HT1080 (cell line): ENCODE measurements around the gene GABPB2. TPM values are rescaled to one million over a fixed set of nuclear protein-coding genes. Genes with fewer than 3 reads are reported as not detected.

Source experiments
- DNase-seq: peaks from one replicate; pipeline ENCODE4 v3.0.0-alpha.2; 2015; ENCODE audit warnings: low read depth
- total RNA-seq: library from RNA; depleted of rRNA; stranded (reverse); fragments of >200 nt; shearing (Covaris generic); gene quantifications from 2 replicates; pipeline ENCODE4 v1.2.3, GENCODE V29; 2014

The GABPB2 gene
- total RNA-seq, 1 experiment from 2014 or later: 5.5 TPM

DNA sequence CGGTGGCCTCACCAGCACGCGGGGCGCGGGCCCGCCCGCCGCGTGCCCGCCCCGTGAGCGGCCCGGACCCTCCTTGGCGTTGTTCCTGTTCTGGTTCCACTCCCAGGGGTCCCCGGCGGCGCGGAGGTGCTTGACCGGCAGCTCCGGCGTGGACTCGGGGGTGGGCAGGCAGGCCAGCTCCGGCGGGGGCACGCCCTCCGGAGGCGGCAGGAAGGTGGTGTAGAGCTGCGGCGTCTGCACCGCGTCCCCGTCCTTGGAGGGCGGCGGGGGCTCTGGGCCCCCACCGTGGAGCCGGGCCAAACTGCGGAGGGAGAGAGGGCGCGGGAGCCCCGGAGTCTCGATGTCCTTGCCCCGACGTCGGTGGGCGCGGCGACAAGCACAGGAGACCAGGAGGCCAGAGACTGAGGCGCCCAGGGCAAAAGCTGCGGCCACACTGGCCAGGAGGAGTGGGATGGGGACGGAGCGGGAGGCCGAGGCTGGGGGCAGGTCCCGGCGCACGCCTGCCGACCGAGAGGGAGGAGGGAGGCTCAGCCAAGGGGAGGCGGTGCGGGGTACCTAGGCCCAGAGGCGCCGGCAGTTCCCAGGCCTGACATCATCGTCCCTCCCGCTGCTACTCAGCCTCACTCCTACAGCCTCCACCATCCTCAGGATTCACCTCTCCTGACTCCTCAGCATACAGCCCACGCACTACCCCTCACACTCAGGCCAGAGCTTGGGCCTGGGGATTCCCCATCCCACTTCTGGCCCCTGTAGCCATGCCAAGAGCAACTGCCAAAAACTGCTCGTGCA, 62.7 kb downstream of the GABPB2 start:
- DNase-seq: no peak

DNA sequence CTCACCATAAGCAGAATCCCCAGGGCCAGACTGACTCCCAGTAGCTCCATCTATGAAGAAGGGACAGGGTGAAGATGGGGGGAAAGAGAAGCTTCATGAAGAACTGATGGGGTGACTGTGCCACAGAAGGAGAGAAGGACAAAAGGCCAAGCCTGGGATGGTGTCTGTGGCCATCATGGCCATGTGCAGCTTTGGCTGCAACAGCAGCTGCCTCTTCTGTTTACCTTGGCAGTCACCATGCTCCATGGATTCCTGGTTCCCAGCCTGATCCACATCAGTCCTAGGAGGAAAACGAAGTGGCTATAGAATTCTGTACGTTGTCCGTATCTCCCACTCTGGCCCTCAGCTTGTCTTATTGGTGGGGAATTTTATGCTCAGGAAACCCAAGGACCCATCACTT, 63.8 kb downstream of the GABPB2 start:
- DNase-seq: no peak

DNA sequence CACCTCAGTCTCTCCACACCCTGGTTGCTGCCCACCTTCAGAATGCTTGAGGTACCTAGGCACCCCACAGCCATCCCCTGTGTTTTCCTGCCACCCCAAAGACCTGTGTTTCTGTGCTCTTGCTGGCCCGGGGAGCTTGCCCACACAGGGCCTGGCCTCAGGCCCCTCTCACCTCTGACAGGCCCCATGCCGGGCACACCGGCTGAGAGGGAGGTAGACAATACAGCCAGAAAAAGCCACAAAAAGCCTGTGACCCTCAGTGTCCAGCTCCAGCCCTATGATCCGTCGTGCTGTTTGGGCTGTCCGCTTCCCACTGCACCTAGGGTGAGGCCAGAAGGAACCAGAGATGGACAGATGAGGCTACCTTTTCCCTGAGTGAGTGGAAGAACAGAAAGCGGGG, 64.4 kb downstream of the GABPB2 start:
- DNase-seq: no peak

DNA sequence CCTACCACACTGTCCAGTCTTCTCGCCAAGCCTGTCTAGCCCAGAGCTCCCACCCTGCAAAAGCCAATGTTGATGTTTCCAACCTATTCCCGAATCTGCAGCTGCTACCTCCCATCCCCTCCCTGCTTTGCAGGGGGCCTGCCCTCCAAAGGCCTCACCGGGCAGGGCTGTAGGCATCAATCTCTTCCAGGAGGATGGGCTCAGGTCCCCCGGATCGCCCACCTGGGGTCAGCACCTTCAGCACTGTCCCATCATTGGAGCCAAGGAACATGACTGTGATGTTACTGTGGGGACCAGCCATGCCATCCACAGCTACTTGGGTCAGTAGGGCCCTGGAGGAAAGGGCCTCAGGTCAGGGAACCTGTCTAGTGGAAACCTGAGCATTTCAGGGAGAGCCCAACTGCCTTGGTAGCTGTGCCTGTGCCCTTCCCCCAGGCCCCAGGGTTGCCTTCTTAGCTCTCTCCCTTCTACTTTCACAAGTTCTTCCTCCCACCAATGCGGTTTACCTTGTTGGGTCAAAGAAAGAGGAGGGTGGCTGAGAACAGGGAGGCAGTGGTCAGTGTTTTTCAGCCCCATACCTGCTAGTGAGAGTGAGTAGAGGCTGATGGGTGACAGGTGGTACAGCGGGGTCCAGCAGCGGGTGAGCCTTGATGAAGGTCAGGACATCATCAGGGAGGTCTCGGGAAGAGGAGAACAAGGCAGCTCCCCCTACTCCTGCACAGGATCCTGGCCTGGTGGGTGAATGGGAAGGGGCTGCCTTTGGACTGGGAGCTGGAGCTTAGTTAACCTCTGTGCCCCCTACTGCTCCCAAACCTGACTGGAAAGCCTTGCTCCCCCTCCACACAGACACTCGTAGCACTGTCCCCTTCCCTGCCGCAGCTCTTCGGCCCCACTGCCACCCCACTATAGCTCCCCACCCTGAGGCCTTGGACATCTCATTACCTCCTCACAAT, 65.1 kb downstream of the GABPB2 start:
- no peak for DNase-seq

DNA sequence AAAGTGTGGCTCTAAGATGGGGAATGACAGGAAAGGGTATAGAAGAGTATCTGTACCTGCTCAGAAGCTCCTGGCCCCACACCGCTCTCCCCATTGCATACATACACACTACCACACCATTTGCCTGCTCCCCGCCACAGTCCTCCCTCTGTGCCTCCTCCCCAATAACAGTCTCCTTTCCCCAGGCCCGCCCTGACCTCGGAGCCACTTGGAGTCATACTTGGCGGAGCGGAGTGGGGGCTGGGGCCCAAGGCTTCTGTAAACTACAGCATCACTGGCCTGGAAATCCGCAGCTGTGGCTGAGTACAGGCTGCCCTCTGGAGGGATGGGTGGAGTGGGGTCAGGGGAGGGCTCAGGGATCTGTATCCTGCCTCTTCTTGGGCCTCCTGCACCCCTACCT, 67.2 kb downstream of the GABPB2 start:
- no peak for DNase-seq

DNA sequence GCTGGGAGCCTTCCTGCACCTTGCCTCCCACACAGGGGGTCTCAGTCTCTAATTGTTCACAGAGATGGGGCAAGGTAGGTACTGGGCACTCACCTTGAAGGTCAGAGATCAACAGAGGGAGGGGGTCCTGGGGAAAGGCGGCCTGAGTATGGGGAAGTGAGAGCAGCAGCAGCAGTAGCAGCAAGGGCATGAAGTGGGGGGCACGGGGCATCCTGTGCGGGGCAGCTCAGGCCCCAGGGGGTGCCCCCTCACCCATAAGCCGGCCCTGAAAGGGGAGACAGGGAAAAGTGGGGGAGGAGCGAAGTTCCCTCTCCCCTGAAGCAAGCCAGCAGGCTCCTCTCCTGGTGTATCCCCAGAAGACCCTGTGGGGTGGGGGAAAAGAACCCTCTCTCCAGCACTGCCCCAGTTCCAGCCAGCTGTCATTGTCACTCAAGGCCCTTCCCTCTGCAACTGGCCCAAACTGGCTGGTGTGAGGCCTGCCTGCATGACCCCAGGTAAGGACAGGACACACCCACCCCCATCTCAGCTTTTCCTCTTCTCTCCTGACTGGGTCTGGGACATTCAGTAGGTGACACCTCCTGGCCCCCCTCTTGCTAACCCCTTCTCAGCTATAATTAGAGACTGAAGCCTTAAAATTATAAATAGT, 72.0 kb downstream of the GABPB2 start:
- no peak for DNase-seq

DNA sequence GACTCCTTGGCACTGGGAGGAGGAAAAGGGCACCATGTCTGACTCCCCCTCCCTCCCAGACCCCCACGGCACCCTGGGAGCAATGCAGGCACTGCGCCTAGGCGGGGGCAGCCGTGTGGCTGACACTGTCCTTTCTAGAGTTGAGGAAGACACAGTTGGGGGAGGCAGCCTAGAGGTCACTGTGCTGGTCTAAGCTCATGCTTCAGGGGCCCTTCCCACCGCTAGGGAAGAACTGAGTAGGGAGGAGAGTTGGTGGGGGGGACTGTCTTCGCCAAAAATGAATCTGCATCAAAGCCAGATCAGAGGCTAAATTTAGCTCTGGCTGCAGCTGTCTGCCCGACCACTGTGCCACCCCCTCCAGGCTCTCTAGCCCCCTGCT, 72.5 kb downstream of the GABPB2 start:
- DNase-seq: no peak

DNA sequence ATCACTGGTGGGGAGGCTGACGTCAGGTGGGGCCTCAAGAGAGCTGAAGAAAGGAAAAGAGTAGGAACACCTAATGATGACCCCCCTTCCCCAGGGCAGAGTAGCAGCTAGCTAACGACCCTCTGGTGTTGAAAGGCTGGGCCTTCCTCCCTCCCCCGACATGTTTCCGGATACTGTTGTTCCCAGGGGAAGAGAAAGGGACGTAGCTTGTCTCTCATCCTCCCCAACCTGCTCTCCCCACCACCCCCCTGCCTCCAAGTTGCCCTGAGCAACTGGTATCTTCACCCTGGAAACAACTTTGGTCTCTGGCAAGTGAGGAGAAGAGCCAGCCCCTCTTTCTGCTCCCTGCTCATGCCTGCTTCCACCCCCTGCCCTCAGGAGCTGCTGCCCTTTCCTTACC, 73.4 kb downstream of the GABPB2 start:
- no peak for DNase-seq

DNA sequence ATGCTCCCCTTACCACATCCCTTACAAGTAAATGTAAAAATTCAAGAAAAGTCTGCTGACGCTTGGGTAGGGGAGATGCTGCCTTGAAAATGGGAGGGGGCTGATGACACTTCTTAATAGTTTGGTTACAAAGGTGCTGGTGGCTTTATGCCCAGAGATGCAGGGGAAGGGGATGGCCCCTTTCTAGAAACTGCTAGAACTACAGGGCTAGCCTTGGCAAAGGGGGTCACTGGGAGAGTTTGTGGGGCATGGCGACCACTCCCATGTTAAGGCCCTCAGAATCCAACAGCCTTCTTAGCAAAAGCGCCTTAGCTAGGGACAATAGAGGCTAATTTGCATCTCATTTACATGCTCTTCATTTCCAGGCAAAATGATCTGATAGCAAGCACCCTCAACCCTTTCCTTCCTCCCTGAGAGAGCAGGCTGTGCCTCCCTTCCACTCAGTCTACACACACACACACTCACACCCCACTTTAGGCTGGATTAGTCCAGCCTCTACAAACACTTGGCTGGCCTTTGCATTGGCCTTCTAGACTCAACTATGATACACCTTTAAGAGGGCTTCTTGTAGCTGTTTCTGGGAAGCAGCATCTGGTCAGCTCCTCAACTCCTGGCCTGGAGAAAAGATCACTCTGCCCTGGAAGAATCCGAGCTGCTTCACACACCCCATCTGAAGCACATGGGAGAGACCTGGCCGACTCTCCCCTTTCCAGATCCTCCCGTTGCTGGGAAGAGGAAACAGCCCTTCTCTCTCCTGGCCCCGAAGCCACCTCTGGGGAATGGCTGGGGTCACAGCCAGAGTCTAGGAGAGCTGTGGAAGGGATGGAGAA, 74.1 kb downstream of the GABPB2 start:
- DNase-seq: no peak

DNA sequence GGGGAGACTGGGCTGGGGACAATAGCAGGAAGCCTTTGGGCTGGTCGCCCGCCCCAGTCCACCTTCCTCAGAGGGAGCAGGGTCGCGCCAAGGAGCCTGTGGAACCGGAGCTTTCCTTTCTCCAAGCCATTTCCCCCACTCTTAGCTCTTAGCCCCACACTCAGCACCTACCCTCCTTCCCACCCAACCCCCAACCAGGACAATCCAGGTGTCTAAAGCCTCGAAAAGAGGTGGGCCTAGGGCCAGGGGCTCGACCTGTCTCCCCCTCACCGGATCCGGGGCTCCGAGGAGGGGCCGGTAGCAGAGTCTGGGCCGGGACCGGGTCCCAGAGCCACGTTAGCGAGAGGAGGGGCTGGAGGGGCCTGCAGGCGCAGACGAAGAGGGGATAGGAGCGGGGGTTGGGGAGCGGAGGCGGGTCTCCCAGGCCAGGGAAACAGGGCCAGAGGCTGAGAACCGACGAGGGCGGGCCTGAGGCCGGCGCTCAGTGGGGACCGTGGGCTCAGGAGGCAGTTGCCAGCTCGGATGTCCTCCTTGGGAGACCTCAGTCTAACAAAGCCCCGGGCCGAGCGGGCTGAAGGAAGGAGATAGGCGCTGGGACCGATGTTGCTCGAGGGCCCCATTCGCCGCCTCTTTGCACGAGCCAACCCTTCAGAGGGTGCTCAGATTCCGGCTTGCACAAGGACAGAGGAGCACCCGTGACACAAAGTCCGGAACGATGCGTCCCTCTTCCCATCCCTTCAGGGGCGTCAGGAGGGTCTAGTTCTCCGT, 74.9 kb downstream of the GABPB2 start:
- no peak for DNase-seq

DNA sequence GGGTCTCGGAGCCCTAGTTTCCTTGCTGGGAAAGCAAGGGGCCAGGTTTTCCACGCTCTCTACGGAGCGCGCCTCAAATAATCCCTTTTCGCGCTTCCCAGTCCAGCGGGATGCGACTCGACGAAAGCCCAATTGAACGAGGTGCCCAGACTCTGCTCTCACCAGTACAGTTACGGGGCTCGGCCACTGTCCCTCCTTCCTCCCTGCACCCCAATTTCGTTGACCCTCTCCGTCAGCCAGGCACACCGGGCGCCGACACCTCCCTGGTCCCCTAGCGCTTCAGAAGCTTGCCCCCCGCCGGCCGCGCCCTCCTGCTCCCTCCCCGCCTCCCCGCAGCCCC, 75.5 kb downstream of the GABPB2 start:
- DNase-seq: no peak

DNA sequence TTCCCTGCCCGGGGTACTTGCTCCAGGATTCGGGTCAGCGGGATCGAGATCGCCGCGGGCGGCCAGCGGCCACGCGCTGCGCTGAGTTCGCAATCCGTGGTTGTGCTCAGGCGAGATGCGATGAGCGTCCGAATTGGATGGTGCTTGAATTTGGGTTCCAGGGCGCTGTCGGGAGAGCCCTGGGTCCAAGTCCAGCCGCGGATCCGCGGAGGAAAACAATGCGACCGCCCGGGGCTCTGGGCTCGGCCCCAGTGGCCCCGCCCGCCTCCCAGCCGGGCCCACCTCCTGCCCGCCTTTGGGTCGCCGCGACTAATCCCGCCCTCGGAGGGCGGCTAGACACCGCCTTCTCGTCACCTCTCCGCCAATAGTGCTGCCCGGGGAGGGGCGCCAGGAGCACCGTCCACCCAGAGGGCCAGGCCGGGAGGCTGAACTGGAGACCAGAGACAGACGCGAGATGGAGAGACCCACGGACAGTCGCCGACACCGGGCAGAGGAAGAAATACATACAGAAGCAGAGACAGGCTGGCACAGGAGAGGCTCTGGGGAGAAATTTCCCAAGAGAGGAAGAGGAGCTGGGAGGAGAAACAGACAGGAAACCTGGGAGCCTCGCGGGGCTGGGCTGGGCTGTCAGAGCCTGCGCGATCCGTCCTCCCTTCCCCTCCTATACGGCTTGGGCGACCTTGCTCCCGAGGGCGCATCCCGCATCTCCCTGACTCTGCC, 76.0 kb downstream of the GABPB2 start, which contains the start of gene SEMA6C:
SEMA6C (minus strand) TSS at position 220 of the 720 bp plus-strand sequence. CDS start 4,010 bp downstream, outside the sequence.
- DNase-seq: peak; percentile 90

DNA sequence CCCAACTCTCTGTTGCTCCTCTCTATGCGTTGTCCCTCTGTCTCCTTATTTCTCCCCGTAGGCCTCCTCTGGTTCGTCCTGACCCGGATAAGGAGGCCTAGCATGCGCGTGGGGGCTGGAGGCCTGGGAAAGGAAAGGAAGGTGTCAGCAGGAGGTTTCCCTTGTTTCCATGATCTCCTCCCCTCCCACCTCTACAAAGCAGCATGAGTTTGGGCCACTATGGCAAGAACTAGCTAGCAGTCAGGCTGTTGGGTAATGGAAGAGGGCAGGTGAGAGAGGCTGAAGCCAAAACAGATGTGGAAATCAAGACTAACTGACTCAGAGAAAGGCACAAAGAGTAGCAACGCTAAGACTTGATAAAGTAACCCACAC, 76.6 kb downstream of the GABPB2 start:
- no peak for DNase-seq

DNA sequence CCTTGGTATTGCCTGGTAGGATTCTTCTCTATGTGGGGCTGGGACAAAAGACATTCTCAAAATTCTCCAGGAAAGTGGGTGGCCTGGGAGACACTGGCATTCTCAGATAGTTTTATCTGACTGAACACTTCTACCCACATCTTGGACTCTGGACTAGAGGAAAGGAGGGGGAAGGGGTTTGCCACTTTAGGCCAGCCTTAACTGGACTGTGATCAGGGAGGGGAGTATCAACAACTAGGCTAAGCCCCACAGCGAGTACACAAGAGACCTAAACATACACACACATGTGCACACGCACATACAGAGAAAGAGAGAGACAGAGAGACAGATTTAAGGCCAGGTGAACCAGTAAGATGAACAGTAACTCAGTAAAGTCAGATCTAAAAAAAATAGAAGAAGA, 77.1 kb downstream of the GABPB2 start:
- no peak for DNase-seq

DNA sequence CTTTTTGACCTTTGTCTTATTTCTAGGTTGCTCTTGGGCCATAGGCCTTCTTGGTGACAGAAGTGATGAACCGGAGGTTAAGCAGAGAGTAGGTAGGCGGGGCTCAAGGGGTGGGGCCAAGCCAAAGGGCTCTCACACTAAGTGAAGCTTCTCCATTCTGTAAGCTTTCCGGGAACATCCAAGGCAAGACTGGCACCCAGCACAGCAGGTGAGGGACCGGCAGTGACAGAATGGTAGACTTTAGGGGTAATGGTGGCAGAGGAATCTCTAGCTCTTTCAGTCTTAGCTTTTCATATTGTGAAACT, 85.9 kb downstream of the GABPB2 start, which contains the start of gene TNFAIP8L2:
TNFAIP8L2 (plus strand) TSS at position 135 of the 305 bp plus-strand sequence. CDS start 2,049 bp downstream, outside the sequence.
- DNase-seq: no peak

DNA sequence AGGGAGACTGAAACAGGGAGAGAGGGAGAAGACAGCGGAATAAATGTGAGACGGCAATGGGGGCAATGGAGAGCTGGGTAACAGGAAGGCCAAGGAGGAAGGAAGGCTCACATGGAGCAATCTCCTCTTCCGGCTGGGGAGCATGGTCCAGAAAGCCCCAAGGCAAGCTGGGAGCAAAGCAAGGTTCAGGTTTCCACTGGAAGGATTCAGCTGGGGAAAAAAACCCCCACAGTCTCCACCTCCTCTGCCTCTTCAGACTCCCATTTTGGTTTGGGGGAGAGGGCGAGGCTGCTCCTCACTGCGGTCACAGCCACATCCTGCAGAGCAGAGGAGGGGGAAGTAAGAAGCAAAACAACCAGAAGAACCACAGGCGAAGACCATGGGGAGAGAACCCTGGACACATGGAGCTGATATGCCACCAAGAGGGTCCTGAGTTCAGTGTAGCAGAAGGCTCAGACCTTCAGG, 86.5 kb downstream of the GABPB2 start:
- DNase-seq: no peak

DNA sequence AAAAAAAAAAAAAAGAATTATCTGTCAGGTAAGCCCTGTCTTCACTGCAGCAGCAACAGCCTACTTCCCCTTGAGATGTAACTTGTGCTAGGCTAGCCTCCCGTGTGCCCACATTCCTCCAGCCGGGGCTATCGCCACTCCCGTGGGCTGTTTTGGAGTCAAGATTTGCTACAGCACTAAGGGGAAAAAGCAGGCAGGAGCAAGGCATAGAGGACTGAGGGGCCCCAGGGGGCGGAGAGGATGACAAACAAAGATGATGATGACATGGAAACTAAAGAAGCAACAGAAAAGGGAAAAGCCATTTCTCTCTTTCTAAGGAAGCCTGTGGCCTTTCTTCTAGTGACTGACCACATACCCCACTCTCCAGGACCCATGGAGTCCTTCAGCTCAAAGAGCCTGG, 87.8 kb downstream of the GABPB2 start:
- DNase-seq: no peak

DNA sequence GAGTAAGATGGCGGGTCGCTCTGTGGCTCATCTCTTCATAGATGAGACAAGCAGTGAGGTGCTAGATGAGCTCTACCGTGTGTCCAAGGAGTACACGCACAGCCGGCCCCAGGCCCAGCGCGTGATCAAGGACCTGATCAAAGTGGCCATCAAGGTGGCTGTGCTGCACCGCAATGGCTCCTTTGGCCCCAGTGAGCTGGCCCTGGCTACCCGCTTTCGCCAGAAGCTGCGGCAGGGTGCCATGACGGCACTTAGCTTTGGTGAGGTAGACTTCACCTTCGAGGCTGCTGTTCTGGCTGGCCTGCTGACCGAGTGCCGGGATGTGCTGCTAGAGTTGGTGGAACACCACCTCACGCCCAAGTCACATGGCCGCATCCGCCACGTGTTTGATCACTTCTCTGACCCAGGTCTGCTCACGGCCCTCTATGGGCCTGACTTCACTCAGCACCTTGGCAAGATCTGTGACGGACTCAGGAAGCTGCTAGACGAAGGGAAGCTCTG, 88.2 kb downstream of the GABPB2 start:
- no peak for DNase-seq

DNA sequence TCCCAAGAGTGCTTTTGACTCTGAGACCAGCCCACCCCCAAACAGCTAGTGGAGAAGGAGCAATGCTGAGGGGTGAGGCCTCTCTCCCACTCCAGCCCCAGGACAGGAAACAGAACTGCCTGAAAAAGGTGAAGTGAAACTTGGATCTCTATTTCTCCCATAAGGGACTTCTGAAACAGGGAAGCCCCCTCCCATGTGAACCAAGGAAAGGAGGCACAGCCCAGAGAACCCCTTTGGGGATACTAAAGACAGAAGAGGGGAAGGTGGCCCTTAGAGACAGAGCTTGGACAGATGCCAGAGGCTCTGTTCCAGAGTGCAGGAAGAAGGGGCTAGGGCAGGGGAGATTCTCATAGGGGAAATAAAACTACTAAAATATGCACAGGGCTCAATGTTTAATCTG, 88.8 kb downstream of the GABPB2 start:
- DNase-seq: no peak
